ENCODE results near the gene ZC3H7B. TPM values are rescaled to one million over a fixed set of nuclear protein-coding genes. Genes with fewer than 3 reads are reported as not detected.

The ZC3H7B gene
- total RNA-seq, 4 donors from 2014 or later, result 14.4 to 52.6 (median 21.1) TPM

DNA sequence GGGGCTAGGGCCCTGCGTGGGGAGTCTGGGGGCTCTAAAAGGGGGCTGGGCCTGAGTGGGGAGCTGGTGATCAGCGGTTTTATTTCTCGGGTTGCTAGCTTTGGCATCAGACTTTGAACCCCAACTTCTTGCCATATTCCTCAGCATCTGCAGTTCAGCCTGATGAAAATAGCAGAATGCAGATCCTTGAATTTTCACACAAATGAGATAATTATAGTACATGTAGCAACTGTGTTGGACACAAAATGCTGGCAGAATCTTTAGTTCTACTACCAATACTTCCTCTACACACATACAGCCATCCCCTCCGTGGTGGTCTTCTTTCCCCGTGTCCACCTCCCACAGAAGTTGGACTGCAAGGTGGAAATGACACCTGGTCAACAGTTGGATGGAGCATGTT is 1.5 kb downstream of the ZC3H7B start:
- TF ChIP-seq, protein P1, sequence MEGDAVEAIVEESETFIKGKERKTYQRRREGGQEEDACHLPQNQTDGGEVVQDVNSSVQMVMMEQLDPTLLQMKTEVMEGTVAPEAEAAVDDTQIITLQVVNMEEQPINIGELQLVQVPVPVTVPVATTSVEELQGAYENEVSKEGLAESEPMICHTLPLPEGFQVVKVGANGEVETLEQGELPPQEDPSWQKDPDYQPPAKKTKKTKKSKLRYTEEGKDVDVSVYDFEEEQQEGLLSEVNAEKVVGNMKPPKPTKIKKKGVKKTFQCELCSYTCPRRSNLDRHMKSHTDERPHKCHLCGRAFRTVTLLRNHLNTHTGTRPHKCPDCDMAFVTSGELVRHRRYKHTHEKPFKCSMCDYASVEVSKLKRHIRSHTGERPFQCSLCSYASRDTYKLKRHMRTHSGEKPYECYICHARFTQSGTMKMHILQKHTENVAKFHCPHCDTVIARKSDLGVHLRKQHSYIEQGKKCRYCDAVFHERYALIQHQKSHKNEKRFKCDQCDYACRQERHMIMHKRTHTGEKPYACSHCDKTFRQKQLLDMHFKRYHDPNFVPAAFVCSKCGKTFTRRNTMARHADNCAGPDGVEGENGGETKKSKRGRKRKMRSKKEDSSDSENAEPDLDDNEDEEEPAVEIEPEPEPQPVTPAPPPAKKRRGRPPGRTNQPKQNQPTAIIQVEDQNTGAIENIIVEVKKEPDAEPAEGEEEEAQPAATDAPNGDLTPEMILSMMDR (IDR thresholded peaks at IDR 0.05; ENCODE audit: low read depth), result no peak

DNA sequence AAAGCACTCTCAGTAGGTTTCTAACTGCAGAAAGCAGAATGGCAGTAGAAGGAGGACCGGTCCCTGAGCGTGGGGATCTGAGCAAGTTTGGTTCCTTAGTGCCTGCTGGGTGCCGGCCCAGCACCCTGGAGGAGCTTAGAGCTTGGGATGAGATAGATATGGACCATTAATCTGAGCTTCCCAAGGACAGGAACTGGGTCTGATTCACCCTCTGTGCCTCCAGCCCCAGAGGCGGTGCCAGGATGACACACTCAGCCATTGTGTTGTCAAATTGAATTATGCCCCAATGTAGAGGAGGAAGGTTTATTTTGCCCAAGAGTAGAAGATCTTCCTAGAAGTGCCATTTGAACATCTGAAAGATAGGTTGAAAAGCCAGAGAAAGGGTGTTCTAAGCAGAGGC is 4.3 kb downstream of the ZC3H7B start:
- TF ChIP-seq, protein P1 (IDR thresholded peaks at IDR 0.05; ENCODE audit: low read depth), result no peak

DNA sequence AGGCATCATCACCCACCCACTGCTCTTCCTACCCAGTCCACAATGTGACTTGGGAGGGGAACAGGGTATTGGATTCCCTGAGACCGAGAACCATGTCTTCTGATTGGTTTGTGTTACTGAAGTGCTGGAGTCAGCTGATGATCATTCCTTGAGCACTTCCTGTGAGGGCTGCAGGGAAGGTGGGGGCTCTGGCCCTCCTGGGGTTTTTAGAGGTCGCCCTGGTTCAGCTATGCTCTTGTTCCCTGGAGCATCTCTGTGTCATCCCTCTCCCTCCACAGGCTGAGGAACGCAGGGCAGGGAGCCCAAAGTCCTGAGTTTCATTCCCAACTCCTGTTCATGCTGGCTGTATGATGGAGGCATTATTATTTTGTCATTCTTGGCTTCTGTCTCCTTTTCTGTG is 6.7 kb downstream of the ZC3H7B start:
- TF ChIP-seq, protein P1 (IDR thresholded peaks at IDR 0.05; ENCODE audit: low read depth), result no peak

DNA sequence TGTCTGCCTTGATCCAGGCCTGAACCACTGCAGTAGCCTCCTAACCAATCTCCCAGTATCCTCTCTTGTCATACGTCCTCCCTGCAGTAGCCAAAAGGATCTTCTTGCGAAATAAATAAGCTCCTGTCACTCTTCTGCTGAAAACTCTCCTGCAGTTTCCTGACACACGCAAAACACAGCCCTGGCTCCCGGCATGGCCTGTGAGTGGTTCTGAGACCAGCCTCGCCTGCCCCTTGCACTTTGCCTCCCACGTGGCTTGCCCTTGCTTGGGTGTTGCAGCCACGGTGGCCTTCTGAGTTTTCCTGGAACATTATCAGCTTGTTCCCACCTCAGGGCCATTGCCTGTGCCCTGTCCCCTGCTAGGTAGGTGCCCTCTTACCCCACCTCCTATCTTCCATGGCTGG is 7.2 kb downstream of the ZC3H7B start:
- TF ChIP-seq, protein P1 (IDR thresholded peaks at IDR 0.05; ENCODE audit: low read depth), result no peak

DNA sequence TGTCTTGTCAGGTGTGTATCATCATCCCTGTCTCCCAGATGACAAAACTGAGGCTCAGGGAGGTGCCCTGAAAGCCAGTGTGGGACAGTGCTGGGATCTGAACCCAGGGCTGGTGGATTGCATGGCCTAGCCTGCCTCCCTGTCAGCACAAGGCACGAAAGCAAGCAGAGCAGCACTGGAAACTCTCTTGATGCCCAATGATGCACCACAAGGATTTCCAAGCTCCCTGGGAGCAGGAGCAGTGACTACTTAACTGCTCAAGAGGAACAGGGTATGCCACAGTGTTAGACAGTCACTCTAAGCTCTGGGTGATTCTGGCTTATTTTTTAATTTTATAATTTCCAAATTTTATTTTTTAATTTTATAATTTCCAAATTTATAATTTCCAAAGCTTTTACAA is 9.0 kb downstream of the ZC3H7B start:
- TF ChIP-seq, protein P1 (IDR thresholded peaks at IDR 0.05; ENCODE audit: low read depth), result no peak

DNA sequence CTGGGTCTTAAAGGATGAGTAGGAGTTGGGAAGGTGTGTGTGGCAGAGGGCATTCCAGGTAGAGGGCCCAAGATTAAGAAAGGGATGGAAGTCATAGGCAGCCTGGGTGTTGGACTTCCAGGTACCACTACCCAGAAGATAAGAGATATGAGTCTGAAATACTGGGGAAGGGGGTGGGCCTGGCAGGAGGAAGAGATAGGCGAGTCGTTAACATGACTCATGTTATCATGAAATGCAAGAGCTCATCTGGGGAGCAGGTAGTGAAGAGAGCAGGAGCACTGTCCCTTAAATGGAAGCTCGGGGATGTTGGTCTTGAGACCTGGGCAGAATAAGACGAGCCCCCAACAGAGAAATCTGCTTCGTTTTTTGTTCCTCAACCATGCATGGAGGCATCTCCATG is 10.2 kb downstream of the ZC3H7B start:
- TF ChIP-seq, protein P1 (IDR thresholded peaks at IDR 0.05; ENCODE audit: low read depth), result no peak

DNA sequence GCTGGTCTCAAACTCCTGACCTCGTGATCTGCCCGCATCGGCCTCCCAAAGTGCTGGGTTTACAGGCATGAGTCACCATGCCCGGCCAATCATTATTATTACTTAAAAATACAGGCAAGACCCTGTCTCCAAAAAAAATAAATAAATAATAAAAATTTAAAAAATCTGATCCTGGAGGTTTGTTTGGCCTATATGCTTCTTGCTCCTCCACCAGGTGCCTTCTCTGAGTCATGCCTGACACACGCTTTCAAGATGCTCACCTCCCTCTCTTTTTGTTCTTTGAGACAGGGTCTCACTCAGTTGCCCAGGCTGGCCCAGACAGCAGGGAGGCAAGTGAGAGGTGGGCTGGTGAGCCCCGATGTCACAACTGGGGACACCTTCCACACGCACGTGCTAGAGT is 13.5 kb downstream of the ZC3H7B start:
- TF ChIP-seq, protein P1 (IDR thresholded peaks at IDR 0.05; ENCODE audit: low read depth), result no peak

All from subcutaneous adipose tissue (tissue), 4 donors.